Measurements from ENCODE around the gene VTI1B.
A peak's percentile ranks its signal among the peaks of the same experiment; 100 is the strongest.
"Not testable (repeated sequence)": the region's sequence is repeated elsewhere in the genome, so short reads cannot be mapped to it uniquely, and the experiment has no call there.

Gene VTI1B

DNA sequence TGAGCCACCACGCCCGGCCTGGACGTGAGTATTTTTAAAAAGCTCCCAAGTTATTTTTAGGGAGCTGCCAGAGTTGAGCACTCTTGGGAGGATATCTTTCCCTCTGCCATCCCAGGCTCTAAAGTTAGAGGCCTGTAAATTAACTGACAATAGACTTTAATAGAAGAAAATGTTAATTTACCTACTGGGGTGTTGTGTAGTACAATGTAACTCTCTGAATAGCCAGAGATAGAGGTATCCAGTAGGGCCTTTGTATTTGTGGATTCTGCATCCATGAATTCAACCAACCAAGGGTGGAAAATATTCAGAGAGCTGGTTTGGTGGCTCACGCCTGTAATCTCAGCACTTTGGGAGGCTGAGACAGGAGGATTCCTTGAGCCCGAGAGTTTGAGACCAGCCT is 66.8 kb downstream of the VTI1B start:
- no peak overlapping the region for H3K4me3 ChIP-seq (replicated peaks in 1 of 2; ENCODE audit: low read depth in 2 of 2, low read length in 2 of 2)
- DNase-seq (ENCODE audit: low read depth in 2 of 2) = no peak
- TF ChIP-seq, protein P1, sequence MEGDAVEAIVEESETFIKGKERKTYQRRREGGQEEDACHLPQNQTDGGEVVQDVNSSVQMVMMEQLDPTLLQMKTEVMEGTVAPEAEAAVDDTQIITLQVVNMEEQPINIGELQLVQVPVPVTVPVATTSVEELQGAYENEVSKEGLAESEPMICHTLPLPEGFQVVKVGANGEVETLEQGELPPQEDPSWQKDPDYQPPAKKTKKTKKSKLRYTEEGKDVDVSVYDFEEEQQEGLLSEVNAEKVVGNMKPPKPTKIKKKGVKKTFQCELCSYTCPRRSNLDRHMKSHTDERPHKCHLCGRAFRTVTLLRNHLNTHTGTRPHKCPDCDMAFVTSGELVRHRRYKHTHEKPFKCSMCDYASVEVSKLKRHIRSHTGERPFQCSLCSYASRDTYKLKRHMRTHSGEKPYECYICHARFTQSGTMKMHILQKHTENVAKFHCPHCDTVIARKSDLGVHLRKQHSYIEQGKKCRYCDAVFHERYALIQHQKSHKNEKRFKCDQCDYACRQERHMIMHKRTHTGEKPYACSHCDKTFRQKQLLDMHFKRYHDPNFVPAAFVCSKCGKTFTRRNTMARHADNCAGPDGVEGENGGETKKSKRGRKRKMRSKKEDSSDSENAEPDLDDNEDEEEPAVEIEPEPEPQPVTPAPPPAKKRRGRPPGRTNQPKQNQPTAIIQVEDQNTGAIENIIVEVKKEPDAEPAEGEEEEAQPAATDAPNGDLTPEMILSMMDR (IDR thresholded peaks at IDR 0.05; ENCODE audit: low read depth, low read length) = no peak

DNA sequence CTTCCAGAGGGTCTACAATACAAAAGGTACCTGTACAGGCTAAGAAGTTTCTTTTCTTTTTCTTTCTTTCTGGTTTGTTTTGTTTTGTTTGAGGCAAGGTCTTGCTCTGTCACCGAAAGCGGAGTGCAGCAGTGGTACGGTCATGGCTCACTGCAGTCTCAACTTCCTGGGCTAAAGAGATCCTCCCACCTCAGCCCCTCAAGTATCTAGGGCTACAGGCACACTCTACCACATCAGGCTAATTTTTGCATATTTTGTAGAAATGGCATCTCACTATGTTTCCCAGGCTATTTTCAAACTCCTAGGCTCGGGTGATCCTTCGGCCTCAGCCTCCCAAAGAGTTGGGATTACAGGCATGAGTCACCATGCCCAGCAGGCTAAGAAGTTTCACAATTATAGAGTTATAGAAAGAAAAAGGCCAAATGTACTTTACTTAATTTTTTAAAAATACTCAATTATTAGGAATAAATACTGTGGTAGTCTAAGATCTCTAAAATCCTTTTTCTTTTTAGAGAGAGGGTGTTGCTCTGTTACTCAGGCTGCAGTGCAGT is 71.4 kb downstream of the VTI1B start:
- no peak overlapping the region for H3K4me3 ChIP-seq (replicated peaks in 1 of 2; ENCODE audit: low read depth in 2 of 2, low read length in 2 of 2)
- no peak for DNase-seq (ENCODE audit: low read depth in 2 of 2)
- TF ChIP-seq, protein P1 (IDR thresholded peaks at IDR 0.05; ENCODE audit: low read depth, low read length) = no peak

DNA sequence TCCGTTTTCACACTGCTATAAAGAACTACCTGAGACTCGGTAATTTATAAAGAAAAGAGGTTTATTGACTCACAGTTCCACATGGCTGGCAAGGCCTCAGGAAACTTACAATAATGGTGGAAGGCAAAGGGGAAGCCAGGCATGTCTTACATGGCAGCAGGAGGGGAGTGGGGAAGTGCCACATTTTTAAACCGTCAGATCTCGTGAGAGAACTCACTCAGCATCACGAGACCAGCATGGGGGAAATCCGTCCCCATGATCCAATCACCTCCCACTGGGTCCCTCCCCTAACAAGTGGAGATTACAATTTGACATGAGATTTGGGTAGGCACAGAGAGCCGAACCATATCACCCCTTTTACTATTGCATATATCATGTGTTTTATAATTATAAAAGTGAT is 72.4 kb downstream of the VTI1B start:
- TF ChIP-seq, protein P1 (IDR thresholded peaks at IDR 0.05; ENCODE audit: low read depth, low read length) = no peak
- no peak overlapping the region for H3K4me3 ChIP-seq (replicated peaks in 1 of 2; ENCODE audit: low read depth in 2 of 2, low read length in 2 of 2)

DNA sequence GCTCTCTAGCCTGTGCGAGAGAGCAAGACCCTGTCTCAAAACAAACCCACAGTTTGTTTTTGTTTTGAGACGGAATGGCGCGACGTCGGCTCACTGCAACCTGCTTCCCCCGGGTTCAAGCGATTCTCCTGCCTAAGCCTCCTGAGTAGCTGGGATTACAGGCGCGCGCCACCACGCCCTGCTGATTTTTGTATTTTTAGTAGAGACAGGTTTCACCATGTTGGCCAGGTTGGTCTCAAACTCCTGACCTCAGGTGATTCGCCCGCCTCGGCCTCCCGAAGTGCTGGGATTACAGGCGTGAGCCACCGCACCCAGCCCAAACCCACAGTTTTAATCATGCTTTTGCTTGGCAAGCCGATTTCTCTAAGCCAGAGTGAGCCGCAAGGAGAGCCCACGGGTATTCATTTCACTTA is 73.9 kb downstream of the VTI1B start:
- H3K4me3 ChIP-seq (replicated peaks in 1 of 2; ENCODE audit: low read depth in 2 of 2, low read length in 2 of 2) = peak overlapping the region; percentile 85 to 93
- DNase-seq (ENCODE audit: low read depth in 2 of 2) = not testable (repeated sequence)

More for the DNA sequence above, 72.4 kb downstream of the VTI1B start:
- DNase-seq (ENCODE audit: low read depth in 2 of 2) = no peak

DNA sequence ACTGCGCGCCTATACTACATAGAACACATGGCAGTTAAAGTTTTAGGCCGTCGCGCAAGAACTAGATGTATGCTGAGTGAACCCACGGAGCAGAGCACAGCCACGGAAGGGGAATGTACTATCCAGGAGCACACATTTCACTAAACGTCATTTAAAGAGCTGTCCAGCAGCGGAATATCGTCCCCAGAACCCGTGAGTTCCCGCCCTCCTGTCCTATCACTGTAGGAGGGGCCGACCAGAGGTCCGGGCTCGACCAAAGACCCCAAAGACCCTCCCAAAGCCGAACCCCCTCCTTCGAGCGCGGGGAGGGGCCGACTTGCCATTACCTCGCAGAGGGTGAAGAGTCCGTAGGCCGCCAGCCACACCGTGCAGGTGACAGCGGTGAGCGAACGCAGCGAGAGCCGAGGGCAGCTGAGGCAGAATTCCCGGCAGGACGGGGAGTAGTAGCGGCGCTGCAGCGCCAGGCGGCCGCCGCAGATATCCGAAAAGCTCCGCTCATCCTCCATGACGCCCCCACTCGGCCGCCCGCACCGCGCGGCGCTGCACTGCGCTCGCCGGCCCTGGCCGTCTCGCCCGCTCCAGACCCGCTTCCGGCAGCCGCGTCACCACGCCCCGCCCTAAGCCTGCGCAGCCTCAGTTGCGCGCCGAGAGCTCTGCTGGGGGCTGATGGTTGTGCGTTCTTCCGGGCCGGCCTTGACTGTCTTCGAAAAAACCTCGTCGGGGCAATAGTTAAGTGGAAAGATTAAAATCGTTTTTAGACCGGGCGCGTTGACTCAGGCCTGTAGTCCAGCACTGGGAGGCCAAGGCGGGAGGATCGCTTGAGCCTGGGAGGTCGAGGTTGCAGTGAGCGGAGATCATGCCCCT is 74.5 kb downstream of the VTI1B start, which contains the start of gene PIGH:
Gene PIGH, minus strand, starts transcription at position 571 of the 864 bp plus-strand sequence. Its CDS starts 65 bp downstream, at position 506.
- peak; percentile 84 to 90 for DNase-seq (ENCODE audit: low read depth in 2 of 2)
- peak within 1 kb of the TSS; percentile 85 to 93 for H3K4me3 ChIP-seq (replicated peaks in 1 of 2; ENCODE audit: low read depth in 2 of 2, low read length in 2 of 2)
- TF ChIP-seq, protein P1 (IDR thresholded peaks at IDR 0.05; ENCODE audit: low read depth, low read length) = peak; percentile 50
